ENCODE data around the gene AKR1C2.
"Not testable (repeated sequence)": the region's sequence is repeated elsewhere in the genome, so short reads cannot be mapped to it uniquely, and the experiment has no call there.

DNA sequence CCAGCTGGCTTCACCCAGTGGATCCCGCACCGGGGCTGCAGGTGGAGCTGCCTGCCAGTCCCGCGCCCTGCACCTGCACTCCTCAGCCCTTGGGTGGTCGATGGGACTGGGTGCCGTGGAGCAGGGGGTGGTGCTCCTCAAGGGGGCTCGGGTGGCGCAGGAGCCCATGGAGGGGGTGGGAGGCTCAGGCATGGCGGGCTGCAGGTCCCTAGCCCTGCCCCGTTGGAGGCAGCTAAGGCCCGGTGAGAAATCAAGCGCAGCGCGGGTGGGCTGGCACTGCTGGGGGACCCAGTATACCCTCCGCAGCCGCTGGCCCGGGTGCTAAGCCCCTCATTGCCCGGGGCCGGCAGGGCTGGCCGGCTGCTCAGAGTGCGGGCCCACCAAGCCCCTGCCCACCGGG is 28.8 kb upstream of the AKR1C2 start:
- TF ChIP-seq, protein P1, sequence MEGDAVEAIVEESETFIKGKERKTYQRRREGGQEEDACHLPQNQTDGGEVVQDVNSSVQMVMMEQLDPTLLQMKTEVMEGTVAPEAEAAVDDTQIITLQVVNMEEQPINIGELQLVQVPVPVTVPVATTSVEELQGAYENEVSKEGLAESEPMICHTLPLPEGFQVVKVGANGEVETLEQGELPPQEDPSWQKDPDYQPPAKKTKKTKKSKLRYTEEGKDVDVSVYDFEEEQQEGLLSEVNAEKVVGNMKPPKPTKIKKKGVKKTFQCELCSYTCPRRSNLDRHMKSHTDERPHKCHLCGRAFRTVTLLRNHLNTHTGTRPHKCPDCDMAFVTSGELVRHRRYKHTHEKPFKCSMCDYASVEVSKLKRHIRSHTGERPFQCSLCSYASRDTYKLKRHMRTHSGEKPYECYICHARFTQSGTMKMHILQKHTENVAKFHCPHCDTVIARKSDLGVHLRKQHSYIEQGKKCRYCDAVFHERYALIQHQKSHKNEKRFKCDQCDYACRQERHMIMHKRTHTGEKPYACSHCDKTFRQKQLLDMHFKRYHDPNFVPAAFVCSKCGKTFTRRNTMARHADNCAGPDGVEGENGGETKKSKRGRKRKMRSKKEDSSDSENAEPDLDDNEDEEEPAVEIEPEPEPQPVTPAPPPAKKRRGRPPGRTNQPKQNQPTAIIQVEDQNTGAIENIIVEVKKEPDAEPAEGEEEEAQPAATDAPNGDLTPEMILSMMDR (IDR thresholded peaks at IDR 0.05; ENCODE audit: low read depth, low read length, poor library complexity, severe bottlenecking) = not testable (repeated sequence)
- TF ChIP-seq EZH2phosphoT487 (IDR thresholded peaks at IDR 0.05; ENCODE audit: borderline replicate concordance, low read length) = not testable (repeated sequence)

Measured in DOHH2 (cell line).